HG02938 (cell line): ENCODE results near the gene ZMIZ2.
A peak's percentile ranks its signal among the peaks of the same experiment; 100 is the strongest.
"Not testable (repeated sequence)": the region's sequence is repeated elsewhere in the genome, so short reads cannot be mapped to it uniquely, and the experiment has no call there.

Source experiments
- ATAC-seq: cut with Tn5 transposase; IDR thresholded peaks from one replicate; pipeline ENCODE4 v1.9.1; 2021; ENCODE audit warnings: mild to moderate bottlenecking, moderate library complexity; ENCODE audit not compliant: unreplicated experiment

The ZMIZ2 gene

GRCh38 chr7:44769376-44769775, 20.7 kb downstream of the ZMIZ2 start:
- no peak for ATAC-seq

GRCh38 chr7:44769776-44770294, 21.2 kb downstream of the ZMIZ2 start:
- ATAC-seq: peak; percentile 55

GRCh38 chr7:44771358-44771757, 22.7 kb downstream of the ZMIZ2 start:
- no peak for ATAC-seq

GRCh38 chr7:44772440-44772839, 23.8 kb downstream of the ZMIZ2 start:
- ATAC-seq: no peak

GRCh38 chr7:44772867-44773266, 24.2 kb downstream of the ZMIZ2 start:
- no peak for ATAC-seq

GRCh38 chr7:44774486-44774885, 25.8 kb downstream of the ZMIZ2 start:
- ATAC-seq: not testable (repeated sequence)

GRCh38 chr7:44775383-44776107, 26.9 kb downstream of the ZMIZ2 start:
- no peak for ATAC-seq

GRCh38 chr7:44776211-44776610, 27.6 kb downstream of the ZMIZ2 start:
- ATAC-seq: no peak

GRCh38 chr7:44782460-44782859, 33.8 kb downstream of the ZMIZ2 start:
- no peak for ATAC-seq

- no peak for ATAC-seq
These were observed 34.8 kb downstream of the ZMIZ2 start for GRCh38 chr7:44783407-44783806.

GRCh38 chr7:44784364-44784763, 35.7 kb downstream of the ZMIZ2 start:
- no peak for ATAC-seq

- not testable (repeated sequence) for ATAC-seq
These were observed 36.6 kb downstream of the ZMIZ2 start for GRCh38 chr7:44785218-44785617.

- ATAC-seq: no peak
These were observed 38.4 kb downstream of the ZMIZ2 start for GRCh38 chr7:44787041-44787440.

GRCh38 chr7:44787762-44788161, 39.1 kb downstream of the ZMIZ2 start:
- no peak for ATAC-seq

GRCh38 chr7:44789990-44790389, 41.3 kb downstream of the ZMIZ2 start:
- no peak for ATAC-seq

GRCh38 chr7:44791278-44792219, 42.9 kb downstream of the ZMIZ2 start:
- ATAC-seq: no peak

- ATAC-seq: no peak
These were observed 45.3 kb downstream of the ZMIZ2 start for GRCh38 chr7:44793919-44794318.

GRCh38 chr7:44794331-44794730, 45.7 kb downstream of the ZMIZ2 start:
- no peak for ATAC-seq

- peak; percentile 2 for ATAC-seq
These were observed 47.4 kb downstream of the ZMIZ2 start for GRCh38 chr7:44796034-44796503.

- ATAC-seq: peak; percentile 84
These were observed 48.1 kb downstream of the ZMIZ2 start, which contains the start of gene PPIA for GRCh38 chr7:44796504-44797328. Gene PPIA (plus strand): TSS chr7:44796681. CDS start chr7:44796725, 44 bp downstream.
